Activated CD4-positive, alpha-beta T cell treated with anti-CD3 and anti-CD28 coated beads, Interleukin-2, amount 50 U/mL, for 4 hours (primary cell): ENCODE data around the gene AMT.

Source experiments
- DNase-seq, 2 experiments: peaks; one replicate each; pipeline ENCODE4 v3.0.0-alpha.2; 2020

AMT gene

GRCh38 chr3:49422379-49423248 is at the start of gene AMT:
AMT (minus strand) TSS chr3:49422473; CDS start chr3:49422450, 23 bp downstream.
- DNase-seq, result no peak

GRCh38 chr3:49470714-49471420 is 48.6 kb upstream of the AMT start:
- no peak for DNase-seq

- peak; percentile 88 to 92 for DNase-seq
Observed at GRCh38 chr3:49469936-49470713, 47.9 kb upstream of the AMT start, which contains the start of gene DAG1. DAG1 (plus strand) TSS chr3:49470267; CDS start chr3:49510535, 40,268 bp downstream.

DNA sequence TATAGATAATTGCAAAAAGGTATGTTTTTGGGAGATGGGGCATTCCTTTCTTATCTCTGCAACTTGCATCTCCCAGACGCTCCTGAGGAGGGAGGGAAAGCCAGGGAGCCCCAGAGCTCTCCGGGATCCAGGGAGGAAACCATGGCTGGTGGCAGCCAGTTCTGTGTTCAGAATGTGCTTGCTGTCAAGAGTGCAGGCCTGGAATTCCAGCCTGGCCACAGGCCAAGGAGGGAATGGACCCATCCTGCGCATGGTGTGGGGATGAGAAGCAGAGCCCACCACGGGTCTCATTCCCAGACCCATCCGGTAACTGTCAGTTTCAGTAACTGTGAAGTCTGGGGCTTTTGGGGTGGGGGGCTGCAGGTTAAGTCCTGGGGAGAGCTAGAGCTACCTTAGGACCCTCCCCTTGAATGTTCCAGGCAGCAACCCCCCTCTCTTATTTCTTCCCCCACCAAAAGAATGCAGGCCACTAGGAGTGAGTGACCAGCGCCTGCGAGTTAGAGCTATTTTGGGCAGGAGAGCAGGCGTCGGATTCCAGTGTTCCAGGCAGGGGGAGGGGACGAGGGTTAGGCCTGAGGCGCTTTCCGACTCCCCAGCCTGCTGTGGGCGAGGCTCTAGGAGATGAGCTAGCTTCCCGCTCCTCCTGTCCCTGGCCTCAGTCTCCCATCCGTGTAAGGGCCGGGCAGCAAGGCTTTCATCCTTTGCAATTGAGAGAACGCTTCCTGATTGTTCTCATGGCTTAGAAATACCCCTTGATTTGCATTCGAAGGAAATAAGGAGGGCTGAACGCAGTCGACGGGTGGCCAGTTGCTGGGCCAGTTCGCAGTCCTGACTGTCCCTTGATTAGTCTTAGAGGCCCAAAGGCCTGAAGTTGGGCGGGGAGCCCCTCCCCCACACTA is 47.0 kb upstream of the AMT start:
- DNase-seq, result no peak

DNA sequence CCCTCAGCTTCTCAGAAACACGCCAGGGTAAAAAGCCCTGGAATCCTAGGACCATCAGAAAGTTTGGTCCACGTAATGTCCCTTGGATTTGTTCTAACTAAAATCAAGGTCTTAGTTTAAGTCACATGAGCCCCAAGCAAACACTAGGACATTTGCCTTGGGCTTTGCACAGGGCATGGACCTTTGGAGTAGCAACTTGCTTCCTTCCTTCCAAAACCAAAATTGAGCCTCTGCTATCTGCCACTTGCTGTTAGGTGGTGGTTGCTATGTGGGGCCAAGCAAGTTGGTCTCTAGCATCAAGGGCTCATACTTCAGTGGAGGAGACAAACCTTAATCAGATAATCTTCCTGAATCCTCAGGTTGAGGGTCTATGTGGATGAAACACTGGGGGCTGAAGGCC is 43.8 kb upstream of the AMT start:
- DNase-seq, result no peak

DNA sequence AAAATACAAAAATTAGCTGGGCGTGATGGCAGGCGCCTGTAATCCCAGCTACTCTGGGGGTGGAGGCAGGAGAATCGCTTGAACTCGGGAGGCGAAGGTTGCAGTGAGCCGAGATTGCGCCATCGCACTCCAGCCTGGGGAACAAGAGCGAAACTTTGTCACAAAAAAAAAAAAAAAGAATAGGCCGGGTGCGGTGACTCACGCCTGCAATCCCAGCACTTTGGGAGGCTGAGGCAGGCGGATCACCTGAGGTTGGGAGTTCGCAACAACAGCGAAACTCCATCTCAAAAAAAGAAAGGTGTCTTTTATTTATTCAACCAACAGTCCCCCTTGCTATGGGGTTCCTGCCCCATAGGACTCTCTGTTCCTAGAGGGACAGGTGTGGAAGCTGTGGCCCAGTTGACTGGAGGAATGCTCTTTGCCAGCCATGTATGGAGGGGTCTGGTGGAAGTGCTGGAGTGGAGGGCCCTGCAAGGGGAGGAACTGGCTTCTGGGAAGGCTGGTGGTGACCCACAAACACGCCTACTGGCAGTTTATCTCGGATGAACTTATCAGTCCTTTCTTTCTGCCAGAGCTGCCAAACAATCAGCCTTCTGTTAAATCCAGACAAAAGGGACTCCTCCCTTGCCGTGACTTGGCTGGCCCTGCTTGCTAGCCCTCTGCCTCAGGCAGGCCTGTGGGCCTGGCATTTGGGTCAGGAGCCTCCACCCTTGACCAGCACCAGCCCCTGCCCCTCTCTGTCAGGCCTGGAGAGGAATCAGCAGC is 43.2 kb upstream of the AMT start:
- no peak for DNase-seq

GRCh38 chr3:49462222-49462621 is 39.9 kb upstream of the AMT start:
- DNase-seq, result no peak

DNA sequence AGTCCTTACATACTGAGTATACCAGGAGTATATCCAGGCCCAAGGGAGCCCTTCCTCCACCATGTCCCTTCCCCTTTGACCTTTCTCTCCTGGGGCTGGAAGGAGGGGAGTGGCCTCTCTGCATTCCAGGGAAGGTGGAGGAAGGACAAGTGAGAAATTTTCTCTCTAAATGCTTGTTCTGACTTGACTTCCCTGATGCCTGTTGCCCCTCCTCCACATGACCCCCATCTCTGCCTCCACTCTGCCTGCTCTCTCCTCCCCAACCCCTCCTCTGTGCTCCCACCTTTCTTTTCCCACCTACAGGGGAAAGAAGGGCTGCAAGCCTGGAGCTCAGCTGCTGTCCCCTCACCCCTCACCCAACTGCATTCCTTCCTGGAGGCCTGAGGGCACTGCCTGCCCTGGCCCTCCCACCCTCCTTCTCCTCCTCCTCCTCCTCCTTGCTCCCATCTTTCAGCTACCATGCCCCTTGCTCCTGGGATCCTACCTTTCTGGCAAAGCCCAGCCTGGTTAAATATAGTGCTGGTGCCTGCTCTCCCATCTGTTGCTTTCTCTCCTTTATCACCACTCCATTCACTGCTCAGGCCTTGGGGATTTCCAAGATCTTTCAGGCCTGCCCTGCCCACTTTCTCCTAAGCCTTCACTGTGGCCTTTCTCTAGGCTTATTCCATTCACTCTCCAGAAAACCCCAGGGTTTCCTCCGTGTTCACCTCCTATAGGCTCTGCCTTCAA is 39.3 kb upstream of the AMT start:
- no peak for DNase-seq

- no peak for DNase-seq
Observed at GRCh38 chr3:49460956-49461355, 38.7 kb upstream of the AMT start.

- DNase-seq, result no peak
Observed at GRCh38 chr3:49460188-49460890, 38.1 kb upstream of the AMT start.

DNA sequence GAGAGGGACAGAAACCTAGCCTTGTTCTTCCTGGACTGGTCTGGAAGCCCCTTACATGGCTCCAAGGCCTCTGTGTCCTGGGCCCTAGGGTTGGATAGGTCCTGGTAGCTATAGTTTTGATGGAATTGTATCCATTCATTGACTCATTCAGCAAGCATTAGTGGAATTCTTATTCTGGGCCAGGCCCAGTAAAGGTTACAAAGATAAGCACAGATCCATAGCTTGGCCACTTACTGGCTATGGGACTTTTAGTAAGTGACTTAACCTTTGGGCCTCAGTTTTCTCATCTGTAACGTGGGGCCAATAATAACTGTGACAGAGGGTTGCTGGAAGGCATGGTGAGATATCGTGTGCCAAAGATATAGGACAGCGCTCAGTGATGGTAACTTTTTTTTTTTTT is 34.2 kb upstream of the AMT start:
- DNase-seq, result no peak

DNA sequence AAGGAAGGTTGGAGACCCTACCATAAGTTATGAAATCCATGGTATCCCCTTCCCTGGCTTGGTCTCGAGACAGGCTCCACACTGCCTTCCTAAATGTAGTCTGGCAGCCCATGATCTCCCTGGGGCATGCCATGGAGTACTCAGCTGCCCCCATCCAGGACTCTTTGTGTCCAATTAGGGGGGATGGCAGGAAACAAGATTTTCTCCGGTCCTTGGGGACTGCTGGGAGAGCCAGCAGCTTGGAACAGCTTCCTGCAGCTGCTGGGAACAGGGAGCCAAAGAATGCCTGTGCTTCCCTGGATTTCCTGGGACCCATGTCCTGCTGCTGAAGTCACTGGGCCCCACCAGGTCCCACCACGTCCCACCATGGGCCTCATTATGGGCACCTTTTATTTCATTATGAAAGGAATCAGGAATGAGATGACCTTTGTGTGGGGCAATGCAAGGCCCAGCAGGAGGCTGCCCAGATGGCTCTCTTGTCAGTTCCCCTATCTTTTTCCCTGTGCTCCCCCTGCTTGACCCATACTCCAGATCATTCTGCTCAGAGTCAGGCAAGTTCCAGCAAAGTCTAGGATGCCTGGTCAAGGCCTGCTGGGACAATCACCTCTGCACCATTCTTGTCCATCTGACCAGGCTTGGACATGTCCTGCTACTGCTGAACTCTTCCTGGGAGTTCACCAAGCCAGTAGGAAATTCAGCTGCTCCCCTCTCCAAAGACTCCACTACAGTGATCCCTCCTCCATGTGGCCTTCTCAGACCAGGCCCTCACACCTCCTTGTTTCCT is 32.8 kb upstream of the AMT start:
- no peak for DNase-seq

GRCh38 chr3:49454458-49454857 is 32.2 kb upstream of the AMT start:
- DNase-seq, result no peak

GRCh38 chr3:49453621-49454020 is 31.3 kb upstream of the AMT start:
- DNase-seq, result no peak

DNA sequence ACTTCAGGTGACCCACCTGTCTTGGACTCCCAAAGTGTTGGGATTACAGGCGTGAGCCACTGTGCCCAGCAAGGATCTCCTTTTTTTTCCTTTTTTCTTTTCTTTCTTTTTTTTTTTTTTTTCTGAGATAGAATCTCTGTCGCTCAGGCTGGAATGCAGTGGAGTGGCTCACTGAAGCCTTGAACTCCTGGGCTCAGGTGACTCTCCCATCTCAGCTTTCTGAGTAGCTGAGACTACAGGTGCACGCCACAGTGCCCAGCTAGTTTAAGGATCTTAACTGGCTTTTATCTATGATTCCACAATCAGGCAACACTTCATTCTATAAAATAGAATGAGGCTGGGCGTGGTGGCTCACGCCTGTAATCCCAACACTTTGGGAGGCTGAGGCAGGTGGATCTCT is 23.1 kb upstream of the AMT start:
- DNase-seq, result no peak

- DNase-seq, result no peak
Observed at GRCh38 chr3:49434731-49435130, 12.5 kb upstream of the AMT start.

GRCh38 chr3:49428752-49429080 is 6.4 kb upstream of the AMT start:
- DNase-seq, result no peak

DNA sequence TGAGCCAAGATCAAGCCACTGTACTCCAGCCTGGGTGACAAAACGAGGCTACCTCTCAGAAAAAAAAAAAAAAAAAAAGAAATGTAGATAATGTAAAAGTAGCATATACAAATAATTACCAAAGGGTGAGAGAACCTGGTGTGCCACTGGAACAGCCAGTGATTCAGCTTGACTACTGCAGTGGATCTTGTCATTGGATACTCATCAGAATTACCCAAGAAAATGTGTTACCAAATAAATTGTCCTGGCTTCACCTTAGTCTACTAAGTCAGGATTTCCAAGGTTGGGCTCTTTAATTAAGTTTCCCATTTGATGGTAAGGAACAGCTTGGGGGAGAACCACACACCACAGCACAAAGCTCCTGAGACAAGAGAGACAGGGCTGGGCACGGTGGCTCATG is 5.3 kb upstream of the AMT start:
- DNase-seq, result no peak

GRCh38 chr3:49424816-49425215 is 2.5 kb upstream of the AMT start:
- no peak for DNase-seq
